ENCODE measurements around the gene CELF2.

DNA sequence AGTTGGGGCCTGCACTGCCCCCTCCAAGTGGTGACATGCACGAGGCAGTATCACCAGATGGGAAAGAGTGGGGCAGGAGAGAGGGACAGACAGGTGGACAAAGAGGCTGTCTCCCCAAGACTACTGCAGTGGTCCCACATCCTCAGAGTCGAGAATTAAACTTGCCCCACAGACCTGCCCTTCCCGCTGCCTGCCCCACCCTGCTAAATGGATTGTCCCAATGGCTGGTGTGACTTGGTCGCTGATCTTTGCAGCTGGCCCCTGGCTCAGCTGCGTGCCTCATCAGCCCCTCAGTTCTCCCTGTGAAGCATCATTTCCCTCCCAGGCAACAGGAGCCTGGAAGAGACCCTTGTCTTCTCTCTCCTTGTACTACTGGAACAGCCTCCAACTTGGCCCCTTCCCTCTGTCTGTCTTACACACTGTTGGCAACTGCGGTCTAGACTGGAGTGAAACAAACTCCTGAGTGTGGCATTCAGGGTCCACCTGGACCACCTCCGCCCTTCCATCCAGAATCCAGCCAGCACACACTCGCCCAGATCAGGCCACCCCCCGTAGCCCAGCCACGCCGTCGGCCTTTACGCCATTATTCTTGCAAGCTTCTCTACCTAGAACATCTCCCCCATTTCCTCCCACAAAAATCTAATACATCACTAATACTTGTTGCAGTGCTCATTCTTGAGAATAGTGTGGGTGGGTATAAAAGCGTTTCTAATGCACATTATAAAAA lies 275.1 kb downstream of the CELF2 start:
- TF ChIP-seq, protein P1, sequence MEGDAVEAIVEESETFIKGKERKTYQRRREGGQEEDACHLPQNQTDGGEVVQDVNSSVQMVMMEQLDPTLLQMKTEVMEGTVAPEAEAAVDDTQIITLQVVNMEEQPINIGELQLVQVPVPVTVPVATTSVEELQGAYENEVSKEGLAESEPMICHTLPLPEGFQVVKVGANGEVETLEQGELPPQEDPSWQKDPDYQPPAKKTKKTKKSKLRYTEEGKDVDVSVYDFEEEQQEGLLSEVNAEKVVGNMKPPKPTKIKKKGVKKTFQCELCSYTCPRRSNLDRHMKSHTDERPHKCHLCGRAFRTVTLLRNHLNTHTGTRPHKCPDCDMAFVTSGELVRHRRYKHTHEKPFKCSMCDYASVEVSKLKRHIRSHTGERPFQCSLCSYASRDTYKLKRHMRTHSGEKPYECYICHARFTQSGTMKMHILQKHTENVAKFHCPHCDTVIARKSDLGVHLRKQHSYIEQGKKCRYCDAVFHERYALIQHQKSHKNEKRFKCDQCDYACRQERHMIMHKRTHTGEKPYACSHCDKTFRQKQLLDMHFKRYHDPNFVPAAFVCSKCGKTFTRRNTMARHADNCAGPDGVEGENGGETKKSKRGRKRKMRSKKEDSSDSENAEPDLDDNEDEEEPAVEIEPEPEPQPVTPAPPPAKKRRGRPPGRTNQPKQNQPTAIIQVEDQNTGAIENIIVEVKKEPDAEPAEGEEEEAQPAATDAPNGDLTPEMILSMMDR (IDR thresholded peaks at IDR 0.05): no peak
- TF ChIP-seq EZH2 (IDR thresholded peaks at IDR 0.05): no peak
- no peak for TF ChIP-seq EZH2phosphoT487 (IDR thresholded peaks at IDR 0.05)
